Astrocyte (in vitro differentiated cells and primary cell): Measurements from ENCODE around the gene CSNK2B. TPM values are rescaled to one million over a fixed set of nuclear protein-coding genes. Genes with fewer than 3 reads are reported as not detected.

ENCODE experiments used
- DNase-seq: peaks from one replicate; pipeline ENCODE4 v3.0.0-alpha.2; 2010; ENCODE audit warnings: low read depth
- FAIRE-seq: peaks from 2 replicates; lab custom pipeline; 2011; peaks lifted over from hg19 to GRCh38; lab: Jason Lieb, UNC
- H2AFZ ChIP-seq: 2 replicates; pipeline ENCODE4 v1.6.0; 2012; ENCODE audit warnings: low read depth, low read length, inconsistent platforms
- H3K27ac ChIP-seq: 2 replicates; pipeline ENCODE4 v1.5.1; 2011; ENCODE audit warnings: low read depth, low read length, inconsistent platforms
- H3K27me3 ChIP-seq: 2 replicates; pipeline ENCODE4 v1.6.0; 2011; ENCODE audit warnings: low read length, inconsistent platforms; ENCODE audit not compliant: insufficient read depth
- H3K36me3 ChIP-seq: 2 replicates; pipeline ENCODE4 v1.5.1; 2011; ENCODE audit warnings: low read length, inconsistent platforms; ENCODE audit not compliant: insufficient read depth
- H3K4me1 ChIP-seq: 2 replicates; pipeline ENCODE4 v1.5.1; 2011; ENCODE audit warnings: low read length, inconsistent platforms; ENCODE audit not compliant: insufficient read depth
- H3K4me2 ChIP-seq: 2 replicates; pipeline ENCODE4 v1.6.0; 2012; ENCODE audit warnings: low read length, inconsistent platforms
- H3K4me3 ChIP-seq: 2 replicates; pipeline ENCODE4 v1.5.1; 2011; ENCODE audit warnings: low read depth, mild to moderate bottlenecking, low read length, inconsistent platforms; ENCODE audit not compliant: insufficient read depth
- H3K79me2 ChIP-seq: 2 replicates; pipeline ENCODE4 v1.6.0; 2012; ENCODE audit warnings: mild to moderate bottlenecking, low read length, inconsistent platforms; ENCODE audit not compliant: insufficient read depth
- H3K9ac ChIP-seq: 2 replicates; pipeline ENCODE4 v1.6.0; 2012; ENCODE audit warnings: mild to moderate bottlenecking, low read length, inconsistent platforms
- H3K9me3 ChIP-seq: 2 replicates; pipeline ENCODE4 v1.5.1; 2012; ENCODE audit warnings: low read depth, mild to moderate bottlenecking, low read length, inconsistent platforms; ENCODE audit not compliant: insufficient read depth
- H4K20me1 ChIP-seq: 2 replicates; pipeline ENCODE4 v1.6.0; 2012; ENCODE audit warnings: low read length, inconsistent platforms; ENCODE audit not compliant: insufficient read depth
- H3K27ac Mint-ChIP-seq: one replicate; pipeline ENCODE4 v1.8.0; 2021; ENCODE audit warnings: mild to moderate bottlenecking, mixed read lengths; ENCODE audit not compliant: unreplicated experiment
- H3K27me3 Mint-ChIP-seq: one replicate; pipeline ENCODE4 v1.8.0; 2021; ENCODE audit warnings: low read depth, mixed read lengths; ENCODE audit not compliant: unreplicated experiment
- H3K36me3 Mint-ChIP-seq: one replicate; pipeline ENCODE4 v1.8.0; 2021; ENCODE audit warnings: low read depth, mixed read lengths; ENCODE audit not compliant: unreplicated experiment
- H3K4me1 Mint-ChIP-seq: one replicate; pipeline ENCODE4 v1.8.0; 2021; ENCODE audit warnings: low read depth, mixed read lengths; ENCODE audit not compliant: unreplicated experiment
- H3K4me3 Mint-ChIP-seq: one replicate; pipeline ENCODE4 v1.8.0; 2021; ENCODE audit warnings: mild to moderate bottlenecking, moderate library complexity, mixed read lengths; ENCODE audit not compliant: unreplicated experiment
- H3K9me3 Mint-ChIP-seq: one replicate; pipeline ENCODE4 v1.8.0; 2021; ENCODE audit warnings: mild to moderate bottlenecking, mixed read lengths; ENCODE audit not compliant: unreplicated experiment
- EZH2 ChIP-seq: IDR thresholded peaks from 2 replicates; pipeline ENCODE4 v1.6.1; 2012; ENCODE audit warnings: mild to moderate bottlenecking, low read length, inconsistent platforms; ENCODE audit not compliant: insufficient read depth
- total RNA-seq: library from RNA; stranded (reverse); gene quantifications from 2 replicates; pipeline ENCODE4 v1.2.1, GENCODE V29; 2021
- TF ChIP-seq, protein P1 (sequence below): IDR thresholded peaks from 2 replicates; pipeline ENCODE4 v1.5.1; 2011; ENCODE audit warnings: low read depth, mild to moderate bottlenecking, inconsistent platforms, low read length, moderate library complexity; ENCODE audit not compliant: insufficient read depth

Gene CSNK2B
- total RNA-seq, 1 donor from 2014 or later: 208 TPM

DNA sequence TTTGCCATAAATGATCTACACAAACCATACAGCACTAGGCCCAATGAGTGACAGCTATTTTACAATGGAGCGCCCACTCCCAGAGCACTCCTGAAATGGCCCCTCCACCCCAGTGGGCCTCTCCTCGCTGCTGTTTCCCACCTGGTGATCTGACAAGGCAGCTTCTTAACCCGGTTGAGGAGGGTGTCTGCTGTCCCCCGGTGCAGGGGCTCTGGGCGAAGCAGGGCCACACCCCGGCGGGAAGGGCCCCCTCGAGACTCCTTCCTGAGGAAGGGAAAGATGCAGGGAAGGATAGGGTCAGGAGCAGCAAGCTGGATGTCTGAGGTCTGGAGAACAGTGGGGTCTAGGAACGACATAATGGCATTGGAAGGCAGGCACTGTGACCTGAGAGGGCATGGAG is 27.0 kb downstream of the CSNK2B start:
- H3K4me3 ChIP-seq: no peak overlapping the region
- H3K4me2 ChIP-seq: no peak overlapping the region
- no peak overlapping the region for H2AFZ ChIP-seq
- no peak overlapping the region for H3K27ac ChIP-seq
- peaks cover 11% of the 10 kb centered on the region for H3K36me3 Mint-ChIP-seq
- H3K27me3 ChIP-seq: no peaks in the 10 kb centered on the region
- no peak overlapping the region for H3K27ac Mint-ChIP-seq
- H3K9me3 ChIP-seq: no peaks in the 10 kb centered on the region
- peaks cover 16% of the 10 kb centered on the region for H3K4me1 Mint-ChIP-seq
- TF ChIP-seq EZH2: no peak
- TF ChIP-seq, protein P1, sequence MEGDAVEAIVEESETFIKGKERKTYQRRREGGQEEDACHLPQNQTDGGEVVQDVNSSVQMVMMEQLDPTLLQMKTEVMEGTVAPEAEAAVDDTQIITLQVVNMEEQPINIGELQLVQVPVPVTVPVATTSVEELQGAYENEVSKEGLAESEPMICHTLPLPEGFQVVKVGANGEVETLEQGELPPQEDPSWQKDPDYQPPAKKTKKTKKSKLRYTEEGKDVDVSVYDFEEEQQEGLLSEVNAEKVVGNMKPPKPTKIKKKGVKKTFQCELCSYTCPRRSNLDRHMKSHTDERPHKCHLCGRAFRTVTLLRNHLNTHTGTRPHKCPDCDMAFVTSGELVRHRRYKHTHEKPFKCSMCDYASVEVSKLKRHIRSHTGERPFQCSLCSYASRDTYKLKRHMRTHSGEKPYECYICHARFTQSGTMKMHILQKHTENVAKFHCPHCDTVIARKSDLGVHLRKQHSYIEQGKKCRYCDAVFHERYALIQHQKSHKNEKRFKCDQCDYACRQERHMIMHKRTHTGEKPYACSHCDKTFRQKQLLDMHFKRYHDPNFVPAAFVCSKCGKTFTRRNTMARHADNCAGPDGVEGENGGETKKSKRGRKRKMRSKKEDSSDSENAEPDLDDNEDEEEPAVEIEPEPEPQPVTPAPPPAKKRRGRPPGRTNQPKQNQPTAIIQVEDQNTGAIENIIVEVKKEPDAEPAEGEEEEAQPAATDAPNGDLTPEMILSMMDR: no peak
- H3K27me3 Mint-ChIP-seq: no peaks in the 10 kb centered on the region
- peaks cover 3% of the 10 kb centered on the region for H3K79me2 ChIP-seq
- no peak for FAIRE-seq
- no peak for DNase-seq
- H3K36me3 ChIP-seq: peaks cover 29% of the 10 kb centered on the region
- H3K9ac ChIP-seq: no peak overlapping the region
- peaks cover 16% of the 10 kb centered on the region for H4K20me1 ChIP-seq
- no peaks in the 10 kb centered on the region for H3K9me3 Mint-ChIP-seq
- H3K4me3 Mint-ChIP-seq: no peak overlapping the region
- peaks cover 5% of the 10 kb centered on the region for H3K4me1 ChIP-seq

DNA sequence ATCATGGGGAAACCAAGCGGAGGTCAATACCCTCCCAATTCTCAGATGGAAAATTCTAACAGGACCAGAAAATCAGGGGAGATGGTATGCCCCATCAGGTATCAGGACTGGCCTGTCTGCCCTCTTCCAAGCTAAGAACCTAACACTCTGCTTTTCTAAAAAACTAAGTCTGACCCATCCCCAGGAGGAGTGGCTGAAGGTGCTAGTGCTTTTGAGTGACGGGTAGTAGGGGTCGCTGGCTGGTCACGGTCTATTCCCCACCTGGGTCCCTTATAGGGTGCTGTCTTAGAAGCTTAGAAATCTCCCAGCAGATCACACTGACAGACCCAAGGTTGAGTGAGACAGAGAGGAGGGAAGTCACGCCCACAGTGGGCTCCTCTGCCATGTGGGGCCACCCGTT is 27.7 kb downstream of the CSNK2B start:
- peaks cover 8% of the 10 kb centered on the region for H3K36me3 Mint-ChIP-seq
- Histone ChIP-seq H3K4me1 (peaks cover 5% of the 10 kb centered on the region), H3K27me3 (no peaks in the 10 kb centered on the region), H2AFZ (no peak overlapping the region), H3K79me2 (peaks cover 3% of the 10 kb centered on the region), H3K4me2 (no peak overlapping the region), H3K9me3 (no peaks in the 10 kb centered on the region), H4K20me1 (peaks cover 16% of the 10 kb centered on the region), H3K9ac (no peak overlapping the region), H3K4me3 (no peak overlapping the region), H3K36me3 (peaks cover 25% of the 10 kb centered on the region), H3K27ac (no peak overlapping the region)
- H3K4me1 Mint-ChIP-seq: peaks cover 16% of the 10 kb centered on the region
- H3K9me3 Mint-ChIP-seq: no peaks in the 10 kb centered on the region
- H3K4me3 Mint-ChIP-seq: no peak overlapping the region
- DNase-seq: no peak
- TF ChIP-seq, protein P1: no peak
- TF ChIP-seq EZH2: no peak
- no peak for FAIRE-seq
- H3K27me3 Mint-ChIP-seq: no peaks in the 10 kb centered on the region
- H3K27ac Mint-ChIP-seq: no peak overlapping the region

DNA sequence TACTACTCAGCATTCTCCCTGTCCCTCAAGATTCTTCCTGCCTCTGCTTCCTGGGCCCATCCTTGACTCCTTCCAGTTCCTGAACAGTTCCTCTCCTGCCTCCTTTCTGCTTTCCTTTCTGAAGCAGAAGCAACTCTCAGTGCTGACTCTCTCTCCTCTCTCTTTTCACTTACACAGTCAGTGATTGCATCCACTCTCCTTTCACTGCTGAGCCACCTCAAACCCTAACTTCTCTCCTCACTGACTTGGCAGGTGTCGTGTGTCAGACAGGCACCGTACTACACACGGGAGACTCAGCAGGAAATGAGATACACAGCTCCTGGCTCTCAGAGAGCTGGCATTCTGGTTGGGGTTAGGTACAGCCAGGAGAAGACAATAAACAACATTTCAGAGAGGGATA is 31.7 kb downstream of the CSNK2B start:
- FAIRE-seq: no peak

More for the DNA sequence above, 31.7 kb downstream of the CSNK2B start:
- Mint-ChIP-seq H3K36me3 (peaks cover 6% of the 10 kb centered on the region), H3K4me3 (peak overlapping the region; percentile 34), H3K27me3 (no peaks in the 10 kb centered on the region), H3K4me1 (peaks cover 15% of the 10 kb centered on the region), H3K27ac (no peak overlapping the region), H3K9me3 (no peaks in the 10 kb centered on the region)
- Histone ChIP-seq H3K4me1 (peaks cover 12% of the 10 kb centered on the region), H2AFZ (no peak overlapping the region), H3K27me3 (no peaks in the 10 kb centered on the region), H3K4me3 (no peak overlapping the region), H3K27ac (no peak overlapping the region), H4K20me1 (peaks cover 37% of the 10 kb centered on the region), H3K4me2 (no peak overlapping the region), H3K9me3 (no peaks in the 10 kb centered on the region), H3K36me3 (peaks cover 15% of the 10 kb centered on the region), H3K9ac (peak overlapping the region; percentile 34), H3K79me2 (peaks cover 34% of the 10 kb centered on the region)
- no peak for DNase-seq
- no peak for TF ChIP-seq EZH2
- TF ChIP-seq, protein P1: no peak
